NCI-H524 (cell line): Measurements from ENCODE around the gene SYNRG.

ENCODE experiments used
- DNase-seq, 2 experiments: peaks; one replicate each; lab custom pipeline; 2025; lab: John Stamatoyannopoulos, UW

SYNRG gene

DNA sequence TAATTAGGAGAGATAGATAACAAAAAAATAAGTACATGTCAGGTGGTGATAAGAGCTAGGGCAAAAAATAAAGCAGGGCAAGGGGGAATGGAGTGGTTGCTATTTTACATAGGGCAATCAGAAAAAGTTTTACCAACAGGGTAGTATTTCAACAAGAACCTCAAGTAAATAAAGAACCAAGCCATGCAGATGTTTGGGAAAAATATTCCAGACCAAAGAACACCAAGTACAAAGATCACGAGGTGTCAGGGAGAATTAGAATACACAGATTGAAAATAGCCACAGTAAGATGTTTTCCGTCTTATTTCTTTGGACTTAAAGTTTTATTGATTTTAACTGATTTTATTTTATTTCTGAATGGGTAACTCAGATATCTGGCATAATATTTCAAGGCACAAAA lies 11.1 kb downstream of the SYNRG start:
- DNase-seq = no peak

DNA sequence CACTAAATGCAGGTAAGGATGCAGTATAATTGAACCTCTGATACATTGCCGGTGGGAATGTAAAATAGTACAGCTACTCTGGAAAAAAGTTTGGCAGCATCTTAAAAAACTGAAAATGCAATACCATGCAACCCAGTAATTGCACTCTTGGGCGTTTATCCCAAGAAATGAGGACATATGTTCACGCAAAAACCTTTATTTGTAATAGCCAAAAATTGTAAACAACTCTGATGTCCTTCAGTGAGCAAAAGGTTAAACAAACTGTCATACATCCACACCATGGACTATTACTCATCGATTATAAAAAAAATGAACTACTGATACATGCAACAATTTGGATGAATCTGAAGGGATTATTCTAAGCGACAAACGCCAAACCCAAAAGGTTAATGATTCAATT lies 16.9 kb downstream of the SYNRG start:
- no peak for DNase-seq

DNA sequence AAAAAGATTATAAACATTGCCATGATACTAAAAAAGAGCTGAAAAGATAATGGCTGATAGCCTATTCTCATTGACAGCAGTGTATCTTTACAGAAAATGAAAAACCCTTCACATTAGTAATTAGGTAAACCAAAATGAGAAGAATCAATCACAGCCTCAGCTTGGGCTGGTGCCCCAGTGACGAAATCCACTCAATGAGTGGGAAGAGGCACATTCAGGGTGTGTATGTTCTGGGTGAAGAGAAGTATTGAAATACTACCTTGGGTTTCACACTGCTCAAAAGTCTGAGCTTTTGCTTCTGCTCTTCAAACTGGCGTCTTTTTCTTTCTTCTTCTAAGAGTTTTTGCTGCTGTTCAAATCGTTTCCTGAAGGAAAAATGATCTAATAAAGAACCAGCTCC lies 24.2 kb downstream of the SYNRG start:
- DNase-seq = no peak

DNA sequence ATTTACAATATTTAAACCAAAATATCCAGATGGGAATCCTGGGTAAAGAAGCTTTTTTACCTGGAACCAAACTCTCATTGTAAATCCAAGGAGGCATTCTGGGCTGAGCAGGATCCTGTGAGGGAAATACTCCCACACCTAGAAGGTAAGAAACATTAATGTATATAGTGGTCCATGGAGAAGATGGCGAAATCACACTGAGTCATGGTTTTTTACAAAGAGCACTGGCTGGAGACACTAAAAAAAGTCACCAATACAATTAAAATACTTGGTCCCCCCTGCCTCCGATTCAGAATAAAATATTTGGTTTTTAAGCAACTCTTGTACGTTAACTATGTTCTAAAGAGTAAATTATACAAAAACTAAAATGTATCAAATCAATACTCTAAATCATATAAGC lies 32.9 kb downstream of the SYNRG start:
- DNase-seq = no peak

DNA sequence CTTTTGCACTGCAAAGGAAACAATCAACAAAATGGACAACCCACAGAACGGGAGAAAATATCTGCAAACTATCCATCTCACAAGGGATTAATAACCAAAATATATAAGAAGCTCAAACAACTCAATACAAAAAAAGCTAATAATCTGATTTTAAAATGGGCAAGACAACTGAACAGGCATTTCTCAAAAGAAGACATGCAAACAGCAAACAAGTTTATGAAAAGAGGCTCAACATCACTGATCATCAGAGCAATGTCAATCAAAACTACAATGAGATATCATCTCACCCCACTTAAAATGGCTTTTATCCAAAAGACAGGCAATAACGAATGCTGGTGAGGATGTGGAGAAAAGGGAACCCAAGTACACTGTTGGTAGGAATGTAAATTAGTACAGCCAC lies 34.8 kb downstream of the SYNRG start:
- DNase-seq = no peak

DNA sequence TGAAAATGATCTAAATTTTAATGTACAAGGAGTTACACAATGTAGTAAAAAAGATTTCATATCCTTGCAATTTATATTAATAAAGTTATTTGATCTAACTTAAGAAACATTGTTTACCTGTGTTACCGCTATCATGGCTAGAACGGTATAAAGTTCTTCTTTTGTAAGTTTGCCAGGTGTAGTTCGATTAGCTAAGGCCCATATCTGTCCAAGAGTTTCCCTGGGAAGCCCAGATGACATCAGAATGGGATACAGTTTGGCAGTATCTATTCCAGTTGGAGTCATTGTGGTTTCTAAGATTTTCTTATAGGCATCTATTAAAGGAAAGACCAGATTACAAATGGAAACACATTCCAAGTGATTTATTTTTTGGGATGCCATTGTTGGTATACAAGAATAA lies 37.5 kb downstream of the SYNRG start:
- no peak for DNase-seq

DNA sequence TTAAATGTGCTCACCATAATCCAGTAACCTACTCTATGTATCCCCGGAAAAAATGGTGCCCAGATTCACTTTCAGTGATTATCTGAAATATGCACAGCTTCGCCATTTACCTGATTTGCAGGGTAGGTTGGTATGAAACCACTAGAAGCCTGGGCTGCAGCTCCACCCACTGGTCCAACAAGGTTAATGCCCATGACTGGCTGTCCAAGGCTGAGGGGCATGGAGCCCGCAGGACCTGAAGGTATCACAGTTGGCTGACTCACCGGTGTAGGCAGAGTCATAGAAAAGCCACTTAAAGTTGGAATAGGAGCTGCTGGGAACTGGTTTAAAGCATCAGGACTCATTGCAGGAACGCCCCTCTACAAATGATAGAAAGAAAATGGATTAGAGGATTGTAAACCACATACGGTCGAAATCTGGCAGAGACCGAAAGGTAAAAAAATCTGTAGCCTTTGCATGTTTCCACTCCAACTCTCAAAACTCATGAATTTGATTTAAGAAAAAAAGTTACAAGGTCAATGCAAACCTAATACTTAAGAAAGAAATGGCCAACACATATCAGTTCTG lies 38.6 kb downstream of the SYNRG start:
- DNase-seq = peak; percentile 36 to 80

DNA sequence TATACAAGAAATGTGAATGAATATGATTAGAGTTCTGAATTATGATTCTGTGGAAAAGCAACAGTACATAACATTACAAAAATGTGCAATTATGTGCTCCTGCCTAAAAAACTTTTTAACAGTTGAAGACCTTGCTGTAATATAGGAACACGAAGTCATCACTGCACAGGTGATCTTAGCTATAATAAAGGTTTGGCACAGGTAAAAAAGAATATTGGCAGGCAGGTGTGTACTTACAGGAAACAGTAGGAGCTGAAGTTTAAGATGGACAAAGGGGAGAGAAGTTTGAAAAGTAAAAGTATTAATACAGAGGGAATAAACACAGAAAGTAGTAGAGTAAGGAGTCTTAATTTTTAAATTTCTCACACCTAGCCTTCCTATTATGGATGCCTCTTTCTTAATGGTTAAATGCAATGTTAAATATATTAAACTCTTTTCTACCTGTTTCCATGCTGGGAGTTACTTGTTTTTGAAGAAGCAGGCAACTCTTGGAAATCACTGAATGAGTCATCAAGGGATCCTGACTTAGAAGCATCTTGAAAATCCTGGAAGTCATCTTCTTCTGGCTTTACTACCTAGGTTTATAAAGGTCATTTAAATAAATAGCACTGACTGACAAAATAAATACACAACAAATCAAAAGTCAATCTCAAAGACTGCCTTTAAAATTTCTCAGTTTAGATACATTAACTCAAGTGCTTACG lies 40.7 kb downstream of the SYNRG start:
- DNase-seq = no peak

DNA sequence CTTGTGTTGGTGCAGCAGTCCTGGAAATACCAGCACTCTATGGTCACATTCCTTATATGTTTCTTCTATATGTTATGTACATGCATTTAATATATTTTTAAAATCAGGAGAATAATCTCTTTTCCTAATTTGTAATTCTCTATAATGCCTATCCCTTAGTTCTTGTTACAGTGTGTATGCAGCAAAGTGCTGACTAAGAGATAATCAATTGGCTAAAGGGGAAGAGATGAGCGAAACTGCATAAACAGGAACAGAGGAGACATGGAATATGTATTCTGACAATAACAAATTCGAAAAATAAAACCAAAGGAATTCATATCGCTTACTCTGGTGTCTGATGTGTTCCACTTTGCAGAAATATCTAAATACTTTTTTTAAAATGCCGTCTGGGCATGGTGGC lies 41.7 kb downstream of the SYNRG start:
- no peak for DNase-seq

DNA sequence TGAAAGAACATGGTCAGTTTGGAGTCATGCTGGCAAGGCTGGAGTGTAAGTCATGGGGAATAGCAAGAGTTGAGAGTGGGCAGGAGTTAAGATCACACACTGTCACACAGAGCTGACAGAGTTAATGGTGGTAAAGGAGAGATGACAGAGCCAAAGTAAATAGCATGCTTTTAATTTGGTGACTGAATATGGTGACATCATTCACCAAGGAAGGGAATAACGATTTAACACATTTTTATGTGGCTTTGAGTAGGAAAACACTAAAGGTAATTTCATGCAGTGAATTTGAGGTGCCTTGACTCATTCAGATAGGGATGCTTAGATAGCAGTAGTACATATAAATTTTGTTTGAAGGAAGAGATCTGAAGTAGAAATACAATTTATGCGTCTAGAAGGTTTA lies 42.1 kb downstream of the SYNRG start:
- DNase-seq = no peak

DNA sequence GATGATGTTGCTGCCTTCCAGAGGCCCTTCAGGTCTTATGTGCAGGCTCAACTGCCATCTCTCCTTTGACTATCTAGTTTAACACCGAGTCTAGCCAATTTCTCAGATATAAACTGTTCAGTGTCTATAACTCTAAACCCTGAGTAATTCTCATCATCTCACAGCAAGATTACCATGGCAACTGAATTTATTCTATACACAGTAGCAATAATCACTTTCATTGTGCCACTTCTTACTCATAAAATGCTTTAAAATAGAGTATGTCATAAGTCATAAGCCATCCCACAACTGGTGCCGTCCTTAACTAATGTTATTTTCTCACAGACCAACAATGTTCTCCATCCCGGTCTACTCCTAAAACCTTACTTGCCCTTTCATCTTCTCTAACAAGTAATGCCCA lies 45.0 kb downstream of the SYNRG start:
- no peak for DNase-seq

DNA sequence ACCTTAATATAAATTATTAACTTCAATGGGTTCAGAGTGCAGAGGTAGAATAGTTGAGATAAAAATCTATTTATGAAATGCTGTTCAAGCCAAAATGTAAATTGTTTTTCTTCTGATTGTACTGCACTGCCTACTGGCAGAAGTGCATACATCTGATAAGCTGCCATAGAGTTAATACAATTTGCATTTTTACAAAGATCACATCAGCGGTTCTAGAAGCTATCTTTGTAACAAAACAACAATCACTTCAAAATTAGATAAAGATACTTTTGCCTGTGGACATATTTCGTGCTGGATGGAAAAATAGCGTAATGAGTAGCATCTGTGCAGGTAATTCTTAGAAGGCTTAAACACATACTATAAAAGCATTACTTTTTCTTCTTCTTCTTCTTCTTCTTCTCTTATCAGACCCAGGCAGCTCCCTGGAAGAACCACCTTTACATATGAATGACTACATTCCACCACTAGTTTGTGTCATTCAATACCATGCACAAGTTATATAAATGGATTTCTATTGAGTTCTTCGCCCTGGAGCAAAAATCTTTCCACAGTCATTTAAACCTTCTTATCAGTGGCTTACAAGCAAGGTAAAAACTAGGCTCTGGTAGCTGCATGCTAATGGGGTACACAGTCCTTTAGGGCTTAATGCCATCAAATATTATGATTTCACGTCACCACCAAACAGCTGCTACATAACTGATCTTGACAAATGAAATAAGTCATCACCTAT lies 47.0 kb downstream of the SYNRG start:
- no peak for DNase-seq

DNA sequence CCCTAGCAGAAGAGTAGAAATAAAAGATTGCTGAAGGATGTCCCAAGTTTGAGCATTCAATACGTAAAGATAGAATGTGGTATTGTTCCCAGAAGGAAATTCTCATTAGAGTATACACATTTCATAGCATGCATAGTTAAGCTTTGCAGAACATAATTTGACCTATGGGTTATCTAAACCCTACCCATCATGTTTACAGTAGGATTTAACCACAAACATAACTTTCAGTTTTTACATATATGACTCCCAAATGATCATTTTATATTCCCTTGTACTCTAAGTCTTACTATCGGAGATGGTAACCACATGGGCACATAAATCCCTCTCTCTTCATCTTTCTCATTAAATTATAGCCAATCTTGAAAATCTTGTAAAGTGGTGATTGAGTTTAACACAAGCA lies 50.9 kb downstream of the SYNRG start:
- no peak for DNase-seq

DNA sequence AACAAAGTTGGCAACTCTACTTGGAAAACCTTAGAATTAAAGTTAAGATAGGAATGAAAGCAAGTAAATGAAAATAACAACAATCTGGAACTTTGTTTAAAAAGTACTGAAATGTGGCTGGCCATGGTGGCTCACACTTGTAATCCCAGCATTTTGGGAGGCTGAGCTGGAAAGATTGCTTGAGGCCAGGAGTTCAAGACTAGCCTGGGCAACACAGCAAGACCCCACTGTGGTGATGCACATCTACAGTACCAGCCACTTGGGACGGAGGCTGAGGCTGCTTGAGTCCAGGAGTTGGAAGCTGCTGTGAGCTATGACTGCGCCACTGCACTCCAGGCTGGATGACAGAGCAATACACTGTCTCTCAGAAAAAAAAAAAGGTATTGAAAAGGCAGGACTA lies 51.7 kb downstream of the SYNRG start:
- no peak for DNase-seq

DNA sequence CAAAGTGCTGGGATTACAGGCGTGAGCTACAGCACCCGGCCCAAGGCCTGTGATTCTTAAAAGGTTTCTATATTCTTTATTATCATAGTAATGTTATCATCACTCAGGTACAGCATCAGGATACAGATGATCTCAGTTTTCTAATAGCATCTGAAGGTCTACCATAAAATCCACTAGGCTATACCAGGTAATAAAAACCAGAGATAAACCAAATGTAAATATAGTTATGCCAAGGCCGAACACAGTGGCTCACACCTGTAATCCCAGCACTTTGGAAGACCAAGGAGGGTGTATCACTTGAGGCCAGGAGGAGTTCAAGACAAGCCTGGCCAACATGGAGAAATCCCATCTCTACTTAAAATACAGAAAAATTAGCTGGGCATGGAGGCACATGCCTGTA lies 53.8 kb downstream of the SYNRG start:
- no peak for DNase-seq

DNA sequence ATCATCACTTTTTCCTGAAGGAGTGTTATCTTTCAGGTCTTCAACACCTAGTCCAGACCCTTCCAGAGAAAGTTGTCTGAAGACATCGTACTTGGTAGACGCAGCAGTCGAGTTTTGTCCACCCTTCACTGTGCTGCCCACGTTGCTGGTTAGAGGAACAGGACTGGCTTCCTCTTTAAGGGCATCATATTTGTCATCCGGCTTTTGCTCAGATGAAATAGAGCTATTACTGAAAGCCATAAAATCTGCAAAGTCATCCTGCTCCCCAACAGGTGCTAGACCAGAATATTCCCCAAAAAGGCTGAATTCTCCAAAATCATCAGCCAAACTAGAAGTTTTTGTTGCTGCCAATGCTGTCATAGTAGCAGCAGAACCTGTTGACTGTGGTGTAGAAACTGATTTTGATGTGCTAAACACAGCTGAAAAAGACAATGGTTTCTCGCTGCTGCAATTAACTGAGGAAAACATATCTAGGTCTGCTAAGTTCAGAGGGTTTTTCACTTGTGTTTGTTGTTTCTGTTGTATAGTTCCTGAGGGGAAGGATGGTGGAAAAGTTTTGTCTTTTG lies 55.7 kb downstream of the SYNRG start:
- no peak for DNase-seq

DNA sequence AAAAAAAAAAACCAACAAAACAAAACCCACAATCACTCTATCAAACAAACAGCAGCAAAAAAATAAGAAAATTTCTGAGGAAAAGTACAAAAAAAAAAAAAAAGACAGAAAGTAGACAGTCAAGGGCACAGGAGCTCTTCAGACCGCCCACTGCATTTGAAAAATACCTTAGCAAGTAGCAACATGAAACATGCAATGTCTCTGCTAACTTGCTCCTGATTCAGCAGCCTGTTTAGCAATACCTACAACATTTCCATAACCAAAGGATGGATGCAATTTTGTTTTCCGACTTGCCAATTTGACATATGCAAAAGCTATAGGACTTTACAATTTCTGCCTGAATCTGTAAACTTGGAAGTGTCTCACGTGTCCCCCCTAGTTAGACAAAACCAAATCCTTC lies 57.4 kb downstream of the SYNRG start:
- DNase-seq = no peak

DNA sequence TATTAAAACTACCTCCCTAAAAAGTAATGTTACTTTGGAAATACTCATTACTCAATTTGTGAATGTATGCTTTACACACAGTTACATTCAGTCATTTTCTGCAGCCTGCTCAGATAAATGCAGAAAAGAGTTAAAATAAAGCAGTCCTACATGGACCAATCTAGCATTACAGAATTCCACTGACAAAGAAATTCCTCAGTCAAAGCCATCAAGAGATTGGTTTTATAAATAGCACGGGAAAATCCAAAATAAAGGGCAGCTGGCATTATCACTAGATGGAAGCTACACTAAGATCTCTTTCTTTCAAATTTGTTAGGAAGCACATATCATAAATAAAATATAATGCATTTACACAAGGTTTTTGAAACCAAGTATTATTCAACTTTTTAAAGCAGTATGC lies 61.2 kb downstream of the SYNRG start:
- DNase-seq = no peak

DNA sequence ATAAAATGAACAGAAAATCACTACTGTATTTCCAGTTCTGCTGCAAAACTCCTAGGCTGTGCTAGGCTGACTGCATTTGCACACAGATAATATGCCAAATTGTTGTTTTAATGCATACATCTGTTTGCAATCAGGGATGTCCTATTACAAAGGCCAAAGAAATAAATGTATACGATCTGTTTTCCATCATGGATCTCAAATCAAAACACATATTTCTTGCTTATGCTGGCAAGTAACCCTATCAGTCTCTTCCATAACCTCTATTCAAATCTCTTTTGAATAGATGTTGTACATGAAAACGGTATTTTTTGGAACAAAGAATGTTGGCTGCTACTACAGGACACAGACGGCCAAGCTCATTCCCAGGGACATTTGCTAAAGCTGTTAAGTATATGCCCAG lies 62.9 kb downstream of the SYNRG start:
- DNase-seq = no peak

DNA sequence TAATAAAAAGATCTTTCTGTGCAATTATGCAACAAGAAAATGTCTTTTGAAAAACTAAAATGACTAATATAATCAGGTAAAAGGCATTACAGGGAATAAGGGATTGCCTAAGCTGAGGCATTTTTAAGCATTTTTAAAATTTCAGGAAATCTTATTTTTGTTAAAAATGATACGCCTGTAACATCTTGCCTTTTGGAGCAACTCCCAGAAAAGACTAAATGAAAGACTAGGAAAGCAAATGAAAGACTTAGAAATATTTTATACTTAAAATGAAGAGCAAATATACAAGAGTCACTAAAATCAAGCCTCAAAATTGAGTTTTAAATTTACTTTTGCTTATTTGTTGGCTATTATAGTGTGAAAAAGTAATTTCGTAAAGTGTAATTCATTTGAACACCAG lies 63.7 kb downstream of the SYNRG start:
- DNase-seq = no peak

DNA sequence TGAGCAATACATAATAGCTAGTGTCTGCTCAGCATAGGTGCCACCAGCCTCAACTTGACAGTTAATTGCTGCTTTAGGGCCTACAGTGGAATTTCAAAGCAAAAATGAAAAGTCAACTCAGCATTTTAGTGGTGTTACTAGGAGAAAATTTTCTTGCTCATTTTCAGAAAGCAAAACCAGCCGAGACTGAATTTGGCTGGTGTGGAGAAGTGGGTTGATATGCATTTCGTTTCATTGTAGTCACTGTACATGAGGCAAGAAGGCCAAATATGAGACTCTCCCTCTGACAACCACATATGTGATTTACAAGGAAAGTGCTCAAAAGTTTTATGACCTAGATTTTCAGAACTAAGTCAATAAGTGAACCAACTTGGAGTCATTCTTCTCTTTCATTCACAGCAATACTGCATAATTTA lies 65.6 kb downstream of the SYNRG start:
- no peak for DNase-seq

DNA sequence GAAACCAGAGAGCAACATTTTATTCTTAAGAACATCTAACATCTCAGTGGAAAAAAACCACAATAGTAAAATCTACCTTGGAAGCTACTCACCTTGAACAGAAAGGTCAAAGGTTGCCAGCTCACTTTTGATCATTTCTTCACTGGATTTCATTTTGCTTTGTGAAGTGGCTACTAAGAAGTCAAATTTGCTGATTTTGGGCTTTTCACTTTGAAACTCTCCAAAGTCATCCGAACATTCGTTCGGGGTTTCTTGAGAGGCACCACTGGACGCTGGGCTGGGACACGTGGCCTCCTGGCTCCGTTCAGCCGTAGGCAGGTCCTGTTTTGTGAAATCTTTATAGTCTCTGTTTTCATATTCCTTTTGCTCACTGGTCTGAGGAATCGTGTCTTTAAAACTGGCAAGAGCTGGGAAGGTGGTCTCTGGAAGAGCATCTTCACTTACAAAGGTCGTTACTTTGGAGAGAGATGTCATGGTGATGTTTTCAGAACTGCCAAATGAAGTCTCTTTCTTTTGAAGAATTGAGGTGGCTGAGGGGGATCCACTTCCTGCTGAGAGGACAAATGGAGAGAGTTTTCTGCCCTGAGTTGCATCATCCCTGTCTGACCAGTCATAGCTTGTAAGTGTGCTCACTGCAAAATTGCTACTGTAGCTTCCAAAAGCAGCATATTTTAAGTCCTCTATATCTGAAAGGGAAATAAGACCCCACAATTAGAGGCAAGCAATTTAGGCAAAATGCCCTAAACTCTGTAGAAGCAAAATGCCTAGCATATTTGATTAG lies 67.1 kb downstream of the SYNRG start:
- no peak for DNase-seq
